Thyroid gland (tissue), 4 donors: ENCODE measurements around the gene CA12. TPM values are rescaled to one million over a fixed set of nuclear protein-coding genes. Genes with fewer than 3 reads are reported as not detected.
A peak's percentile ranks its signal among the peaks of the same experiment; 100 is the strongest.

ENCODE experiments used
- DNase-seq, 2 donors: peaks; one replicate each; pipeline ENCODE4 v3.0.0-alpha.2; 2019
- H3K27ac ChIP-seq, 3 donors: fragments of 200-600 bp; sonication (generic); 1 replicate in 2 of 3; 2 replicates in 1 of 3; pipeline ENCODE4 v1.5.1; 2016 to 2019; ENCODE audit warnings: mild to moderate bottlenecking in 1 of 3, moderate library complexity in 1 of 3
- H3K27me3 ChIP-seq: fragments of 200-600 bp; sonication (generic); one replicate; pipeline ENCODE4 v1.5.1; 2019
- H3K36me3 ChIP-seq, 2 donors: fragments of 200-600 bp; sonication (generic); one replicate each; pipeline ENCODE4 v1.5.1; 2016 to 2019
- H3K4me1 ChIP-seq, 2 donors: fragments of 200-600 bp; sonication (generic); one replicate each; pipeline ENCODE4 v1.5.1; 2017 to 2019
- H3K4me3 ChIP-seq, 3 donors: fragments of 200-600 bp; sonication (generic); replicated peaks in 1 of 3; 1 replicate in 2 of 3; 2 replicates in 1 of 3; pipeline ENCODE4 v1.5.1; 2016; ENCODE audit warnings: mild to moderate bottlenecking in 1 of 3
- H3K9me3 ChIP-seq: fragments of 200-600 bp; sonication (generic); one replicate; pipeline ENCODE4 v1.5.1; 2017
- POLR2A ChIP-seq, 2 donors: fragments of 450-650 bp; IDR thresholded peaks; one replicate each; pipeline ENCODE4 v1.6.1; 2017; ENCODE audit warnings: antibody characterized with exemption in 2 of 2, mild to moderate bottlenecking in 2 of 2, moderate library complexity in 1 of 2
- WGBS, 2 donors: methylation state at CpG; one replicate each; pipeline ENCODE4 v1.1.5; 2017; 5-methylcytosine and 5-hydroxymethylcytosine counted together
- intact Hi-C: fragments of 100-400 bp; cut with DNase I; formaldehyde crosslinking; loops from one replicate; pipeline ENCODE4 v1.15.1; 2023
- total RNA-seq, 4 donors: library from RNA; depleted of rRNA; stranded (reverse); fragments of >200 nt; gene quantifications; one replicate each; pipeline ENCODE4 v1.2.3, GENCODE V29; 2016
- TF ChIP-seq, protein P1 (sequence below), 6 experiments: fragments of 200-600 bp in 3 of 6; fragments of 450-650 bp in 3 of 6; sonication (generic) in 3 of 6; IDR thresholded peaks; one replicate each; pipeline ENCODE4 v1.5.1; 2016 to 2019; ENCODE audit warnings: antibody characterized with exemption in 6 of 6, mild to moderate bottlenecking in 2 of 6, inconsistent platforms in 1 of 6, moderate library complexity in 1 of 6

Gene CA12
- total RNA-seq, 4 donors from 2014 or later, result 0.33 to 21.9 (median 4.3) TPM

DNA sequence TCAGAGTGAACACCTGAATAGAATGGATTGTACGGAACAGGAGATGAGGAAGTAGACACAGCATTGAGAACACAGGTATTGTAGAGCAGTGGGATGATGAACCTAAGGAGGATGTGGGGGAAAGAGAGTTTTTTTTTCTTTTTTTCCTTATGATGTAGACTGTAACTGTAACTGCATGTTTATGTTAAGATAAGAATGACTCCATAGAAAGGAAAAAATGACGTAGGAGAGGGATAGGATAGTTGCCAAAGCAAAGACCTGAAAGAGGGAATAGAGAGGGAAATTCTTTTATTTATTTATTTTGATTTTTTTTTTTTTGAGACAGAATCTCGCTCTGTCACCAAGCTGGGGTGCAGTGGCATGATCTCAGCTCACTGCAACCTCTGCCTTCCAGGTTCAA, 71.0 kb downstream of the CA12 start:
- Histone ChIP-seq H3K4me1 (peaks cover 7 to 13% of the 10 kb centered on the region in 2 donors), H3K27me3 (no peaks in the 10 kb centered on the region), H3K4me3 (no peak overlapping the region), H3K27ac (no peak overlapping the region), H3K9me3 (no peaks in the 10 kb centered on the region), H3K36me3 (no peaks in the 10 kb centered on the region)
- TF ChIP-seq POLR2A (IDR thresholded peaks at IDR 0.05), result no peak
- TF ChIP-seq, protein P1, sequence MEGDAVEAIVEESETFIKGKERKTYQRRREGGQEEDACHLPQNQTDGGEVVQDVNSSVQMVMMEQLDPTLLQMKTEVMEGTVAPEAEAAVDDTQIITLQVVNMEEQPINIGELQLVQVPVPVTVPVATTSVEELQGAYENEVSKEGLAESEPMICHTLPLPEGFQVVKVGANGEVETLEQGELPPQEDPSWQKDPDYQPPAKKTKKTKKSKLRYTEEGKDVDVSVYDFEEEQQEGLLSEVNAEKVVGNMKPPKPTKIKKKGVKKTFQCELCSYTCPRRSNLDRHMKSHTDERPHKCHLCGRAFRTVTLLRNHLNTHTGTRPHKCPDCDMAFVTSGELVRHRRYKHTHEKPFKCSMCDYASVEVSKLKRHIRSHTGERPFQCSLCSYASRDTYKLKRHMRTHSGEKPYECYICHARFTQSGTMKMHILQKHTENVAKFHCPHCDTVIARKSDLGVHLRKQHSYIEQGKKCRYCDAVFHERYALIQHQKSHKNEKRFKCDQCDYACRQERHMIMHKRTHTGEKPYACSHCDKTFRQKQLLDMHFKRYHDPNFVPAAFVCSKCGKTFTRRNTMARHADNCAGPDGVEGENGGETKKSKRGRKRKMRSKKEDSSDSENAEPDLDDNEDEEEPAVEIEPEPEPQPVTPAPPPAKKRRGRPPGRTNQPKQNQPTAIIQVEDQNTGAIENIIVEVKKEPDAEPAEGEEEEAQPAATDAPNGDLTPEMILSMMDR (IDR thresholded peaks at IDR 0.05), result no peak
- no peak for DNase-seq
- intact Hi-C loops, result no loop called here
- WGBS, 2 donors, result 93 to 96% methylated on average over 3 of the region's 3 CpGs

DNA sequence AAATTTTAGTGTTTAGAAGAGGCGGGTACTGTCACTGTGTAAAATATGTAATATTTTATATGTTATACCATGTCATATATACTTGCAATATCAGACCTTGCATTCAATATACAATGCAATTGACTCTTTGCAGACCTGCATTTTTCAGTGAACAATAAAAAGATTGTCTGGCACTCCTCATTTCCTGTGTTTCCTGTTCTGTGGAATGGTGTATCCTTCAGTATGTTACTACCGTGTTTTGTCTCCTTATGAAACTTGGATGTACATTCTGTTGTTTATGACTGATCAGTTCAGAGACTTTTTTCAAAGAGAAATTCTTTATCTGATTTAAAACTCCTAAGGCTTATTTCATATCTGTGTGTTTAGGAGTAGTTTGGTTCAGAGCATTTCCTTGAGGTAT, 72.7 kb downstream of the CA12 start:
- Histone ChIP-seq H3K27ac (no peak overlapping the region), H3K27me3 (no peaks in the 10 kb centered on the region), H3K4me3 (no peak overlapping the region), H3K4me1 (peaks cover 11 to 17% of the 10 kb centered on the region in 2 donors), H3K9me3 (no peaks in the 10 kb centered on the region), H3K36me3 (no peaks in the 10 kb centered on the region)
- intact Hi-C loops, result no loop called here
- no peak for DNase-seq
- 85 to 92% methylated on average over 2 of the region's 2 CpGs for WGBS, 2 donors
- no peak for TF ChIP-seq POLR2A (IDR thresholded peaks at IDR 0.05)
- TF ChIP-seq, protein P1 (IDR thresholded peaks at IDR 0.05), result no peak

DNA sequence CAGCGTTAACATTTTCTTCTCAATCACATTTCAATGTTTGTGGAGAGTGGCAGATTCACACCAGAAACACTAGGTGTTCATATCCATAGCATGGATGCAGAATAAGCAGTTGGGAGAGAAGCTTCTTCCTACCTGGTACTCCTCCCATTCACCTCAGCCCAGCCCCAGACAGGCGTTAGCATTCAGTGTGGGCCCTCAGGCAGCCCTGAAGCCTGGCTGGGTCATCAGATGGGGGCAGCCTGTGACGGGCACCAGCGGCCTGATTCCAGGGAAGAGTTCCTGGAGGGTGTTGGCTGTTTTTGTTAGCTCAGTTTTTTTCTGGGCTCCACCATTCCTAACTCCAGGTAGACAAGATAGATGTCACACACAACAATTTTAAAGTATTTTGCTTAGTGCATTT, 73.2 kb downstream of the CA12 start:
- TF ChIP-seq, protein P1 (IDR thresholded peaks at IDR 0.05), result no peak
- TF ChIP-seq POLR2A (IDR thresholded peaks at IDR 0.05), result no peak
- WGBS, 2 donors, result 80 to 84% methylated on average over 4 of the region's 4 CpGs
- Histone ChIP-seq H3K4me3 (no peak overlapping the region), H3K27me3 (no peaks in the 10 kb centered on the region), H3K27ac (no peak overlapping the region), H3K36me3 (no peaks in the 10 kb centered on the region), H3K4me1 (peaks cover 11 to 17% of the 10 kb centered on the region in 2 donors), H3K9me3 (no peaks in the 10 kb centered on the region)
- intact Hi-C loops, result no loop called here
- no peak for DNase-seq

DNA sequence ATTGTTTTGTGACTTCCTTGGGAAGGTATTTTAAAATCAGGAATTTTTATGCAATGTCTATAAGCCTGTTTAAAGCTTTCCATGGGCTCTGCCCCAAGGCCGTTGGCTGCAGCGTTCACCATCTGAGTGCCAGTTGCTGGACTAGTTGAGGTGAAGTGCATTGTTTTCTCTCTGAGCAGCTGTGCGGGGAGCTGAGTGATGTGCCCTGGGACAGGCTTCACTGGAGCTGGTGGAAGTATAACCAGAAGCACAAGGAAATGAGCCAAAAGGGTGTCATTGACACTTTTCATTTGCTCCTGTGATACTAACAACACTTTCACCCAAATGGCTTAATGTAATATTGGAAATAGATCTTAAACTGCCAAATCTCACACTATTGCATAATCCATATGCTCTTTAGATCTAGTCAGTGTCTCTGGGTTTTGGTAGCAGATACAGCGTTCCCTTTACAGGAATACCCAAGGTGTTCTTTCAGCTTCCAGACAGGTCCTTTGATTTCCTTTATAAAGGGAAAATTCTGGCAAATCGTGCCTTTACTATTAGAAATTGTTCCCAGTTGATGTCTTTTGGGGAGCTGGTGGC, 75.1 kb downstream of the CA12 start:
- intact Hi-C loops, result no loop called here
- Histone ChIP-seq H3K4me3 (no peak overlapping the region), H3K27me3 (no peaks in the 10 kb centered on the region), H3K4me1 (peaks cover 11 to 23% of the 10 kb centered on the region in 2 donors), H3K27ac (peak overlapping the region; percentile 2 to 55 (median 28)), H3K36me3 (no peaks in the 10 kb centered on the region), H3K9me3 (no peaks in the 10 kb centered on the region)
- peak; percentile 78 to 85 for DNase-seq
- TF ChIP-seq POLR2A (IDR thresholded peaks at IDR 0.05), result no peak
- TF ChIP-seq, protein P1 (IDR thresholded peaks at IDR 0.05), result no peak
- WGBS, 2 donors, result 50 to 57% methylated on average over 5 of the region's 5 CpGs

DNA sequence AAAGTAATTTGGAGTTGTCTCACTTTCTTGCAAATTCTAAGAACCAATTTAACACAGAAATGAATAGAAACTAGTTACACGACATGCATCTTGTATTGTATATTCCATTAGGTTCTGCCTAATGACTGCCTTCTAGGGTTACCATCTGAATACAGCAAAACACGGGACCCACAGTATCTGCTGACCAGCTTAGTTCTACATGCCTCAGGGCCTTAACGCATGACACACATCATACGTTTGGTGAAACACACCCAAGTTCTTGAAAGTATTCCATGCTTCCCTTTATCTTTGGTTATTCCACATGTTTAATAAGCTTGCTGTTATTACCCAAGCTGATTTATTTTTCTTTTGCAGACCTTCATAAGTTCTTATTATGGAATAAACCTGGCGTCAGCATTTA, 76.4 kb downstream of the CA12 start:
- Histone ChIP-seq H3K27ac (peak overlapping the region in 2 of 3 donors; percentile 7 to 55), H3K4me1 (peaks cover 11 to 24% of the 10 kb centered on the region in 2 donors), H3K36me3 (no peaks in the 10 kb centered on the region), H3K9me3 (no peaks in the 10 kb centered on the region), H3K4me3 (no peak overlapping the region), H3K27me3 (no peaks in the 10 kb centered on the region)
- WGBS, 2 donors, result 85 to 95% methylated on average over 5 of the region's 5 CpGs
- DNase-seq, result no peak
- TF ChIP-seq, protein P1 (IDR thresholded peaks at IDR 0.05), result no peak
- no peak for TF ChIP-seq POLR2A (IDR thresholded peaks at IDR 0.05)
- intact Hi-C loops, result no loop called here
